Kidney (tissue), 14 donors: Measurements from ENCODE around the gene FGD1. TPM values are rescaled to one million over a fixed set of nuclear protein-coding genes. Genes with fewer than 3 reads are reported as not detected.

ENCODE experiments used
- DNase-seq, 5 donors: peaks; one replicate each; pipeline ENCODE4 v3.0.0-alpha.2; 2013 to 2020
- FAIRE-seq: peaks from 2 replicates; lab custom pipeline; 2012; peaks lifted over from hg19 to GRCh38; lab: Jason Lieb, UNC
- H3K27ac ChIP-seq, 2 donors: one replicate each; pipeline ENCODE4 v1.7.0; 2013; ENCODE audit warnings: low read depth in 2 of 2, low read length in 2 of 2, inconsistent platforms in 1 of 2
- H3K27me3 ChIP-seq: one replicate; pipeline ENCODE4 v1.7.1; 2013; ENCODE audit warnings: low read length, inconsistent platforms; ENCODE audit not compliant: control insufficient read depth, insufficient read depth
- H3K36me3 ChIP-seq, 3 donors: one replicate each; pipeline versions ENCODE4 v1.7.0 to v1.7.1; 2013; ENCODE audit warnings: low read length in 3 of 3, control low read depth in 1 of 3, inconsistent platforms in 1 of 3; ENCODE audit not compliant: insufficient read depth in 3 of 3, control insufficient read depth in 2 of 3
- H3K4me1 ChIP-seq, 3 donors: one replicate each; pipeline versions ENCODE4 v1.7.0 to v1.7.1; 2013; ENCODE audit warnings: low read length in 3 of 3, inconsistent platforms in 1 of 3, low read depth in 1 of 3; ENCODE audit not compliant: control insufficient read depth in 2 of 3, insufficient read depth in 2 of 3
- H3K4me3 ChIP-seq, 3 donors: one replicate each; pipeline versions ENCODE4 v1.7.0 to v1.8.1; 2013; ENCODE audit warnings: low read length in 3 of 3, control low read depth in 1 of 3, inconsistent platforms in 1 of 3
- H3K9ac ChIP-seq, 3 donors: one replicate each; pipeline versions ENCODE4 v1.7.0 to v1.7.1; 2013; ENCODE audit warnings: low read length in 3 of 3, control low read depth in 1 of 3, inconsistent platforms in 1 of 3
- H3K9me3 ChIP-seq, 3 donors: one replicate each; pipeline versions ENCODE4 v1.7.0 to v1.7.1; 2013; ENCODE audit warnings: low read length in 3 of 3, control low read depth in 1 of 3, inconsistent platforms in 1 of 3; ENCODE audit not compliant: control insufficient read depth in 2 of 3, insufficient read depth in 1 of 3
- intact Hi-C: fragments of 100-400 bp; cut with DNase I; formaldehyde crosslinking; loops from one replicate; pipeline ENCODE4 v1.11.1; 2022
- polyA plus RNA-seq: library from polyadenylated mRNA; stranded (reverse); fragments of 350-450 nt; fragmentation: Illumina TruSeq; extraction: RNeasy Lipid Tissue Mini Kit (QIAGEN cat#74804); gene quantifications from one replicate; pipeline ENCODE4 v1.2.3, GENCODE V29; 2014; ENCODE audit warnings: low read depth, low replicate concordance; ENCODE audit not compliant: insufficient read depth
- total RNA-seq: library from RNA; stranded (reverse); fragmentation: NEBNext Ultra II Directional; extraction: Animal tissue kit (Norgen Biotek cat#: 25700); gene quantifications from one replicate; pipeline ENCODE4 v1.2.1, GENCODE V29; 2021
- TF ChIP-seq, protein P1 (sequence below): IDR thresholded peaks from 3 replicates; pipeline ENCODE4 v1.5.1; 2012; ENCODE audit warnings: mild to moderate bottlenecking, moderate library complexity, borderline replicate concordance; ENCODE audit not compliant: insufficient read depth; ENCODE audit errors: extremely low read depth
- donor health status: control.
- donor health status: control.
- donor health status: control.
- donor health status: control.
- donor health status: control.
- donor health status: DM: yes; HTN: yes; CAD: no.
- donor health status: Normal renal cell carcinoma (clear cell type).

Gene FGD1
- total and polyA plus RNA-seq, 2 donors from 2014 or later: 2.7 to 4.7 TPM

DNA sequence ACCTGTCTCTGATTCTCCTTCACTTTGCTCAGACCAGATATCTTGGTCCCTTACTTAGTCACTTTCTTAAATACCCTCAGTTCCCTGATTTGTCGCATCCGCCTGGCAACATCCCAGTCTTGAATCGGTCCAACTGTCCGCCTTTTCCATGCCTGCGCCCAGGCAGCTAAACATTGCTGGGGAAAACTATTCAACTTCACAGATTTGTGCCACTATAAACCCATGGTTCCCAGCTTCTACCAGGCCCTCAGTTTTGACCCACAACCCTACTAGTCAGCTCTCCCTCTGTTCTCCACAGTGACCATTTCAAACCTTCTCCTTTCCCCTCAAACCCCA lies 451 bp upstream of the FGD1 start:
- peak overlapping the region in 1 of 3 donors; percentile 22 for H3K9ac ChIP-seq
- intact Hi-C loops: no loop called here
- FAIRE-seq (no peak), DNase-seq (no peak)
- no peaks in the 10 kb centered on the region for H3K9me3 ChIP-seq
- peaks cover 0 to 5% (median 0%) of the 10 kb centered on the region in 3 donors for H3K4me1 ChIP-seq
- H3K4me3 ChIP-seq: peak overlapping the region; percentile 37 to 58 (median 38)
- no peaks in the 10 kb centered on the region for H3K27me3 ChIP-seq
- H3K27ac ChIP-seq: no peak overlapping the region
- H3K36me3 ChIP-seq: no peaks in the 10 kb centered on the region
- TF ChIP-seq, protein P1, sequence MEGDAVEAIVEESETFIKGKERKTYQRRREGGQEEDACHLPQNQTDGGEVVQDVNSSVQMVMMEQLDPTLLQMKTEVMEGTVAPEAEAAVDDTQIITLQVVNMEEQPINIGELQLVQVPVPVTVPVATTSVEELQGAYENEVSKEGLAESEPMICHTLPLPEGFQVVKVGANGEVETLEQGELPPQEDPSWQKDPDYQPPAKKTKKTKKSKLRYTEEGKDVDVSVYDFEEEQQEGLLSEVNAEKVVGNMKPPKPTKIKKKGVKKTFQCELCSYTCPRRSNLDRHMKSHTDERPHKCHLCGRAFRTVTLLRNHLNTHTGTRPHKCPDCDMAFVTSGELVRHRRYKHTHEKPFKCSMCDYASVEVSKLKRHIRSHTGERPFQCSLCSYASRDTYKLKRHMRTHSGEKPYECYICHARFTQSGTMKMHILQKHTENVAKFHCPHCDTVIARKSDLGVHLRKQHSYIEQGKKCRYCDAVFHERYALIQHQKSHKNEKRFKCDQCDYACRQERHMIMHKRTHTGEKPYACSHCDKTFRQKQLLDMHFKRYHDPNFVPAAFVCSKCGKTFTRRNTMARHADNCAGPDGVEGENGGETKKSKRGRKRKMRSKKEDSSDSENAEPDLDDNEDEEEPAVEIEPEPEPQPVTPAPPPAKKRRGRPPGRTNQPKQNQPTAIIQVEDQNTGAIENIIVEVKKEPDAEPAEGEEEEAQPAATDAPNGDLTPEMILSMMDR: no peak

GRCh38 chrX:54494989-54495813 lies 833 bp downstream of the FGD1 start:
- Histone ChIP-seq H3K27me3 (no peaks in the 10 kb centered on the region), H3K4me1 (peaks cover 0 to 5% (median 0%) of the 10 kb centered on the region in 3 donors), H3K9me3 (no peaks in the 10 kb centered on the region), H3K4me3 (peak overlapping the region; percentile 59 to 70 (median 65)), H3K27ac (peak overlapping the region in 1 of 2 donors; percentile 2), H3K9ac (peak overlapping the region in 2 of 3 donors; percentile 6 to 62), H3K36me3 (no peaks in the 10 kb centered on the region)
- intact Hi-C loops: no loop called here
- TF ChIP-seq, protein P1: no peak
- FAIRE-seq (no peak), DNase-seq (peak in 4 of 5 donors; percentile 30 to 75 (median 46))

DNA sequence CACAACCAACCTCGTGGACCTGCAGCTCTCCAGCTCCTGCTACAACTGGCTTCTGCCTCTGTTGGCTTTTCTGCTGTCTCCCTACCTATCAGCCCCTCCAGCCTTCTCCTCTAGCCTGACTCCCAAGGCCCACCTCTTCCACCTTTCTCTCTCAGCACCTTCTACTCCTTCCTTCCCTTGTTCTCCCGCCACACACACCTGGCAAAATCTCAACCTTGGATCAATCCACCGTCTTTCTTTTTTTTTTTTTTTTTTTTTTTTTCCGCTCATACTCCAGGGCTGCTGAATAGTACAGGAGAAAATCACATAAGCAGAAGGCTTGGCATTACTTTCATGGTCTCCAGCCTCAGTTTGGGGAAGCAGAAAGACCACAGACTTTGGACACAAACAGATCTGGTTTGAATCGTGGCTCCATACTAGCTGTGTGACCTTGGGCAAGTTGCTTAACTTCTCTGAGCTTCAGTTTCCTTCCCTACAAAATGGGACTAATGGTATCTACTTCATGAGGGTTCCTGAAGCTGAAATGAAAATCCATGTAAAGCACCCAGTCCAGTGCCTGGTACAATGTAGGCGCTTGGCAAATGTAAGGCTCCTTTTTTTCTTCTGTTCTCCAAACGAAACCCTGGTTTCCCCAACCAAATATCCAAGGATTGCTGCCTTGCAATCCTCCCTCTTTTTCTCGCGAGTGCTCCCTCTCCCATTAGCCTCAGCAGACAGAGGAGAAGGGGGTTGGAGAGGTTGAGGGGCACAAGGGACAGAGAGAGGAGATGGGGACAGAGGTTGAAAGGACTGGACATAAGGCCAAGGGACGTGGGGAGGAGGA lies 1.7 kb downstream of the FGD1 start:
- Histone ChIP-seq H3K27me3 (no peaks in the 10 kb centered on the region), H3K9me3 (no peaks in the 10 kb centered on the region), H3K36me3 (no peaks in the 10 kb centered on the region), H3K4me1 (peaks cover 0 to 5% (median 0%) of the 10 kb centered on the region in 3 donors), H3K9ac (peak overlapping the region; percentile 6 to 62 (median 26)), H3K27ac (no peak overlapping the region), H3K4me3 (peak overlapping the region; percentile 59 to 70 (median 65))
- no peak for FAIRE-seq
- intact Hi-C loops: no loop called here
- peak in 1 of 5 donors; percentile 38 for DNase-seq
- TF ChIP-seq, protein P1: no peak
